Stimulated activated CD8-positive, alpha-beta memory T cell treated with anti-CD3 and anti-CD28 coated beads, Interleukin-7, amount 100 ng/mL, for 48 hours (primary cell): Measurements from ENCODE around the gene NBDY.
"Not testable (repeated sequence)": the region's sequence is repeated elsewhere in the genome, so short reads cannot be mapped to it uniquely, and the experiment has no call there.

Experiments used
- DNase-seq, 2 donors: peaks; one replicate each; pipeline ENCODE4 v3.0.0-alpha.2; 2020; ENCODE audit warnings: low read depth in 1 of 2; ENCODE audit errors: extremely low read depth in 1 of 2

Gene NBDY

DNA sequence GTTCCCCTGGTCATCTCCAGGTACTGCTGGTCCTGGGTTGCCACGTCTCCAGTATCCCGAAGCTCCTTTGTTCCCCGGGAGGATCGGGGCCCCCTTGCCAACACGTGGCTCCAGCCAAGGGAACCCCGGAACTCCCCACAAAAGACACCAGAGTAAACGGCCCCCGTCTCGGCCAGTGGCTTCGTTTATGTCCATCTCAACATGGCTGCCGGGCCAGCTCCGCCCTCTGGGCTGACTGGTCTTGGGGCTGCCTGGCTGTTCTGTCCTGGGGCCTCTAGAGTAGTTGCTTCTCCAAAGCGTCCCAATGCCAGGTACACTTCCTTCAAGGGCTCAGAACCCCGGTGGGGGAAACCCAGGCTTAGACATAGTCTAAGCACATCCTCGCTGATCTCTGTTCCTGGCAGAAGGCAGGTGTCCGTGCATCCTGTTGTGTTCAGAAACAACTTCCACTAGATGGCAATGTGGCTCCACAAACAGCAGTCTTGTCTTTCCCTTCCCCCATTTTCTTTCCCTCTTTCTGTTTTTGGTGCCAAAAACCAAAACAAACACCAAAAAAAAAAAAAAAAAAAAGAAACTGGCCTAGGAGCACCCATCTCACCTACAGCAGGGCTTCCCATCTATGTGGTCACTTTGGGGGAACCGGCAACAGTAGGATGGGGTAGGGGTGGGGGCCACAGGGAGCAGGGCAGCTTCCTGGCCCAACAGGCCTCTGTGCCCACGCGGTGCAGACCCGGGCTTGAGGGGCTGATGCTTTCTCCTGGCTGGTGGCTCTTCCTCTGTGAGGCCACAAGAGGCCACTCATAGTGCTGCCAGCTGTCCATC, 35.3 kb downstream of the NBDY start:
- no peak for DNase-seq

DNA sequence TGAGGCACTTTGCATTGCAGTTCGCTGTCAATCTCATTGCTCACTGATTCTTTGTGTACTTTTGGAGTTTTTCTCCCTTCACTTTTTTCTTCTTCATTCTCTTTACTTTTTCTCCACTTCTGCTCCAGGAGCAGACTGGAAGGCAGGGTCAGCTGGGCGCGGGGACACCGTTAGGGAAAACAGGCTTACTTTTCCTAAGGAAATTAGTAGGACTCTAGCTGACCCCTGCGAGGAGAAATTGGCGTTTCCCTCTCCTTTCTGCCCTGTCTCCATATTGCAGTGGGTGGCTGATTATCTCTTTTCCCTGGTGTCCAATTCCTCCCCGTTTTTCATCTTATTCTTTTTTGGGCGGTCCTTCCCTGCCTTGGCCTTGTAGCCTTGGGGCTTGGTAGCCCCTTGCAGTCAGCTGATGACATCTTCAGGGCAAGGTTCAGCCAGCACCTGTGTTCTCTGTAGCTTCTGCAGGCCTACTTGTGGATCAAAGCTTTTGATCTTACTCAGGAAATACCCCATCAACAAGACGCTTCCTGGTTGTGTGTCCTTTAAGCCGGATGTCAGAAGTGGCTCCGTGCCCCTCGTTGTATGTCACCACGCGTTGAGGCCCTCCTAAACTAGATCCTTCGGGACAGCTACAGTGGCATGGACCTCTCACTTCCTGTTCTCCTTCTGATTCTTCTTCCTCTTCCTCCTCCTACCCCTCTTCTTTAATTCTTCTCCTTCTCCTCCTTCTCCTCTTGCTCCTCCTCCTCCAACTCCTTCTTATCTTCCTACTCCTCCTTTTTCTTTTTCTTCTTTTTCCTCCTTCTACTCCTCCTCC, 36.1 kb downstream of the NBDY start:
- DNase-seq: no peak

DNA sequence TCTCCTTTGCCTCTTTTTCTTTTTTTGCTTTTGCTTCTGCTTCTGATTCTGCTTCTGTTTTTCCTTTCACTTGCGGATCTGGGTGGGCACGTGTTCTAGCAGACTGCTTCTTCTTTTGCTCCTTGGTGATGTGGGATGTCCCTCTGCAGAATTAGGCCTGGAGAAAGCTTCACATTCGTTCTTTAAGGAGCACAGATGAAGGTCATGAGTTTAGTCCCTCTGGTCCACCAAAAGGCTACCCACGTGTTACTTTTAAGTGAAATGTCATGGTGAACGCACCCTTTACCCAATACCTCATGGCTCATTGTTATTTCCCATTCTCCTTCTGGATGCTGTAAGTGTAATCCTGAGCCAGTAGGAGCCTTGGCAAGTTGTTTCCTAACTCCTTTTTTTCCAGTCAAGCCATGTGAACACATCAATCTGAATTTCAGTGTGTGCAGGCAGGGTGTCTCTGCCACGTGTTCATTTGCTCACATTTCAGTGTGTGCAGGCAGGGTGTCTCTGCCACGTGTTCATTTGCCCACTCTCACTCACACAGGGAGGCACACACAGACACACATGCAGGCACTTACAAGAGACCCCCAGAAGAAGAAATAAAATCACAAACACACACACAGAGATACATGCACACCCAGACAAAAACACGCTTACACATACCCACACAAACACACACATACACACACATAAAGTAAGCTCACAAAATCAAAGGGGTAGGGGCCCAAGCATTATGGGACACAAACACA, 36.9 kb downstream of the NBDY start:
- DNase-seq: no peak

DNA sequence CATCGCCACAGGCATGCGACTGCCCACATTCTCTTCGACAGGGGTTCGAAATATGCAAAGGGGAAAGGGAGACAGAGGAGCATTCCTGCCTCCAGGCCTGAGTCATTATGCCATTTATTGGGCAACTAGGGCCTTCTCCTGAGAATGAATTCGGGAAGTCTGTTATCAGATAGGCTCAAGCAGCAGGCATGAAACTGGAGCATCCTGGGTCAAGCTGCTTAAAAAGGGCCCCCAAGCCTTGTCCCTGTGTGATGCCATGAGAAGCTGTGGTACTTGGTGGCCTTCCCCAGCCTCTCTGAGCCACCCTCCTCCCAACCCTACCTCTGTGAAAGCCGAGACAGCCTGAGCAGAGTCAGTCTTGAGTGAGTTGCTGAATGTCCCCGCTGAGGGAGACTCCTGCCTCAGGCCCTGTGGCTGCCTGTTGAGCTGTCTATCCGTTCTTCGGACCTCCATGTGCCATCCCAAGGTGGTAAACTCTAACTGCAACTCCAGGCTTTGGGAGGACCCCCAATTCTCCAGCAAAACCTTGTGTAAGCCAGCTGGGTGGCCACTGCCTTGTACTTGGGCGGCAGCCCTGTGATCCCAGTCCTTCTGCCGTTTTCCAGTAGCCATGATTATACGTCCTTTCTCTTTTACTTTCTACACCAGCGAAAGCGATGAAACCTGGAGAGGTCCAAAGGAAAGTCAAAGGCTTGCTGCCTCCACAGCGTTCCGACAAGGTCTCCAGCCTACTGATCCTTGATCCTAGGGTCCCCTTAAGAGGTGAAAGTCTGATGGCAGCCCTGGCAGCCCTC, 37.7 kb downstream of the NBDY start:
- no peak for DNase-seq

DNA sequence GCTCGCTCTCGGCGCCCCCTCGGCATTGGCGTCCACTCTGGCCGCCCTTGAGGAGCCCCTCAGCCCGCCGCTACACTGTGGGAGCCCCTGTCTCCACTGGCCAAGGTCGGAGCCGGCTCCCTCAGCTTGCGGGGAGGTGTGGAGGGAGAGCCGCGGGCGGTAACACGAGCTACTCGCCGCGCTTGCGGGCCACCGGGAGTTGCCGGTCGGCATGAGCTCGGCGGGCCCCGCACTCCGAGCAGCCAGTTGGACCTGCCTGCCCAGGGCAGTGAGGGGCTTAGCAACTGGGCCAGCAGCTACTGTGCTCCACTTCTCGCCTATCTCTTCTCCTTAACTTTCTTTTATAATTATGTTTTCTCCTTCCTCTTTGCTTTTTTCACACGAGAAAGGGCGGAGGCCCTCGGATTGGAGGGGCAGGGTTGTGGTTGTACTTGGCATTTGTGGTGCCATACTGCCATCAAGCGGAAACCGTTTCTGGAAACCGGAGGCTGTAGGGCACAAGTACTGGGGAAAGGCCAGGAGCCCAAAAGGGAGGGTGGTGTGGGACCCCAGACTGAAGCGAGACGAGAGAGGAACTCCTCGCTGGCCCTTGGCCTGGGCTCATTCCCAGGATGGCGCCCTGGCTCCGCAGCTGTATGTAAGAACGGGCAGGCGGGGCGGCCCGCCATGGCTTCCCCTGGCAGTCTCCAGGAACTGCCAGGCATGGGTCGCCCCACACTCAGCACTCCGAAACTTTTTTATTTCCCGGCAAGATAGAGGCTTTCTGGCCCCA, 38.5 kb downstream of the NBDY start:
- DNase-seq: not testable (repeated sequence)

DNA sequence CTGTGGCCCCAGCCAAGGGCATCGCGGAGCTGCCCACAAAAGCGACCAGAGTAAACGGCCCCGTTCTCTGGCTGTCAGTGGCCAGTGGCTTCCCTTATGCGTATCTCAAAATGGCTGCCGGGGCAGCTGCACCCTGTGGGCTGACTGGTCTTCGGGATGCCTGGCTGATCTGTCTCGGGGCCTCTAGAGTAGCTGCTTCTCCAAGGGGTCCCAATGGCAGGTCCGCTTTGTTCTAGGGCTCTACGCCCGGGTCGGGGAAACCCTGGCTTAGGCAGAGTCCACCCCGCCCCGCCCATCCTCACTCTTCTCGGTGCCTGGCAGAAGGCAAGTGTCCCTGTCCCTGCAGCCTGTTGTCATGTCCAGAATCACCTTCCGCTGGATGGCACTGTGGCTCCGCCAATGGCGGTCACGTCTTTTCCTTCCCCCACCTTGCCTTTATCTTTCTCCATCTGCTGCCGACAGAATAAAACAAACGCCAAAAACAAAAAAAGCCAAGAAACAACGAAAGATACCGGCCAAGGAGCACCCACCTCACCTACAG, 39.1 kb downstream of the NBDY start:
- not testable (repeated sequence) for DNase-seq

DNA sequence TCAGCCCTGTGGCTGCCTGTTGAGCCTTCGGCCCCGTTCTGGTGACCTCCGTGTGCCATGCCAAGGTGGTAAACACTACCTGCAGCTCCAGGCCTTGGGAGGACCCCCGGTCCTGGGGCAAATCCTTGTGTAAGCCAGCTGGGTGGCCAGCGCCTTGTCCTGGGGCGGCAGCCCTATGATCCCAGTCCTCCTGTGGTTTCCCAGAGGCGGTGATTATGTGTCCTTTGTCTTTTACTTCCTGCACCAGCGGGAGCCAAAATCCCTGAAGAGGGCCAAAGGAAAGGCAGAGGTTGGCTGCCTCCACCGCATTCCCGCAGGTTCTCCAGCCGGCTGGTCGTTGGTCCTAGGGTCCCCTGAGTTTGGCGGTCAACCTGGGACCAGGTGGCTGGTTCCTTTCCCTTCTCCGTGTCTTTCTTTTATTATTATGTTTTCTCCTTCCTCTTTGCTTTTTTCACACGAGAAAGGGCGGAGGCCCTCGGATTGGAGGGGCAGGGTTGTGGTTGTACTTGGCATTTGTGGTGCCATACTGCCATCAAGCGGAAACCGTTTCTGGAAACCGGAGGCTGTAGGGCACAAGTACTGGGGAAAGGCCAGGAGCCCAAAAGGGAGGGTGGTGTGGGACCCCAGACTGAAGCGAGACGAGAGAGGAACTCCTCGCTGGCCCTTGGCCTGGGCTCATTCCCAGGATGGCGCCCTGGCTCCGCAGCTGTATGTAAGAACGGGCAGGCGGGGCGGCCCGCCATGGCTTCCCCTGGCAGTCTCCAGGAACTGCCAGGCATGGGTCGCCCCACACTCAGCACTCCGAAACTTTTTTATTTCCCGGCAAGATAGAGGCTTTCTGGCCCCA, 43.9 kb downstream of the NBDY start:
- not testable (repeated sequence) for DNase-seq

DNA sequence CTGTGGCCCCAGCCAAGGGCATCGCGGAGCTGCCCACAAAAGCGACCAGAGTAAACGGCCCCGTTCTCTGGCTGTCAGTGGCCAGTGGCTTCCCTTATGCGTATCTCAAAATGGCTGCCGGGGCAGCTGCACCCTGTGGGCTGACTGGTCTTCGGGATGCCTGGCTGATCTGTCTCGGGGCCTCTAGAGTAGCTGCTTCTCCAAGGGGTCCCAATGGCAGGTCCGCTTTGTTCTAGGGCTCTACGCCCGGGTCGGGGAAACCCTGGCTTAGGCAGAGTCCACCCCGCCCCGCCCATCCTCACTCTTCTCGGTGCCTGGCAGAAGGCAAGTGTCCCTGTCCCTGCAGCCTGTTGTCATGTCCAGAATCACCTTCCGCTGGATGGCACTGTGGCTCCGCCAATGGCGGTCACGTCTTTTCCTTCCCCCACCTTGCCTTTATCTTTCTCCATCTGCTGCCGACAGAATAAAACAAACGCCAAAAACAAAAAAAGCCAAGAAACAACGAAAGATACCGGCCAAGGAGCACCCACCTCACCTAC, 44.5 kb downstream of the NBDY start:
- not testable (repeated sequence) for DNase-seq

DNA sequence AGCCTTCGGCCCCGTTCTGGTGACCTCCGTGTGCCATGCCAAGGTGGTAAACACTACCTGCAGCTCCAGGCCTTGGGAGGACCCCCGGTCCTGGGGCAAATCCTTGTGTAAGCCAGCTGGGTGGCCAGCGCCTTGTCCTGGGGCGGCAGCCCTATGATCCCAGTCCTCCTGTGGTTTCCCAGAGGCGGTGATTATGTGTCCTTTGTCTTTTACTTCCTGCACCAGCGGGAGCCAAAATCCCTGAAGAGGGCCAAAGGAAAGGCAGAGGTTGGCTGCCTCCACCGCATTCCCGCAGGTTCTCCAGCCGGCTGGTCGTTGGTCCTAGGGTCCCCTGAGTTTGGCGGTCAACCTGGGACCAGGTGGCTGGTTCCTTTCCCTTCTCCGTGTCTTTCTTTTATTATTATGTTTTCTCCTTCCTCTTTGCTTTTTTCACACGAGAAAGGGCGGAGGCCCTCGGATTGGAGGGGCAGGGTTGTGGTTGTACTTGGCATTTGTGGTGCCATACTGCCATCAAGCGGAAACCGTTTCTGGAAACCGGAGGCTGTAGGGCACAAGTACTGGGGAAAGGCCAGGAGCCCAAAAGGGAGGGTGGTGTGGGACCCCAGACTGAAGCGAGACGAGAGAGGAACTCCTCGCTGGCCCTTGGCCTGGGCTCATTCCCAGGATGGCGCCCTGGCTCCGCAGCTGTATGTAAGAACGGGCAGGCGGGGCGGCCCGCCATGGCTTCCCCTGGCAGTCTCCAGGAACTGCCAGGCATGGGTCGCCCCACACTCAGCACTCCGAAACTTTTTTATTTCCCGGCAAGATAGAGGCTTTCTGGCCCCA, 49.3 kb downstream of the NBDY start:
- not testable (repeated sequence) for DNase-seq

DNA sequence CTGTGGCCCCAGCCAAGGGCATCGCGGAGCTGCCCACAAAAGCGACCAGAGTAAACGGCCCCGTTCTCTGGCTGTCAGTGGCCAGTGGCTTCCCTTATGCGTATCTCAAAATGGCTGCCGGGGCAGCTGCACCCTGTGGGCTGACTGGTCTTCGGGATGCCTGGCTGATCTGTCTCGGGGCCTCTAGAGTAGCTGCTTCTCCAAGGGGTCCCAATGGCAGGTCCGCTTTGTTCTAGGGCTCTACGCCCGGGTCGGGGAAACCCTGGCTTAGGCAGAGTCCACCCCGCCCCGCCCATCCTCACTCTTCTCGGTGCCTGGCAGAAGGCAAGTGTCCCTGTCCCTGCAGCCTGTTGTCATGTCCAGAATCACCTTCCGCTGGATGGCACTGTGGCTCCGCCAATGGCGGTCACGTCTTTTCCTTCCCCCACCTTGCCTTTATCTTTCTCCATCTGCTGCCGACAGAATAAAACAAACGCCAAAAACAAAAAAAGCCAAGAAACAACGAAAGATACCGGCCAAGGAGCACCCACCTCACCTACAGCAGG, 50.0 kb downstream of the NBDY start:
- DNase-seq: not testable (repeated sequence)

DNA sequence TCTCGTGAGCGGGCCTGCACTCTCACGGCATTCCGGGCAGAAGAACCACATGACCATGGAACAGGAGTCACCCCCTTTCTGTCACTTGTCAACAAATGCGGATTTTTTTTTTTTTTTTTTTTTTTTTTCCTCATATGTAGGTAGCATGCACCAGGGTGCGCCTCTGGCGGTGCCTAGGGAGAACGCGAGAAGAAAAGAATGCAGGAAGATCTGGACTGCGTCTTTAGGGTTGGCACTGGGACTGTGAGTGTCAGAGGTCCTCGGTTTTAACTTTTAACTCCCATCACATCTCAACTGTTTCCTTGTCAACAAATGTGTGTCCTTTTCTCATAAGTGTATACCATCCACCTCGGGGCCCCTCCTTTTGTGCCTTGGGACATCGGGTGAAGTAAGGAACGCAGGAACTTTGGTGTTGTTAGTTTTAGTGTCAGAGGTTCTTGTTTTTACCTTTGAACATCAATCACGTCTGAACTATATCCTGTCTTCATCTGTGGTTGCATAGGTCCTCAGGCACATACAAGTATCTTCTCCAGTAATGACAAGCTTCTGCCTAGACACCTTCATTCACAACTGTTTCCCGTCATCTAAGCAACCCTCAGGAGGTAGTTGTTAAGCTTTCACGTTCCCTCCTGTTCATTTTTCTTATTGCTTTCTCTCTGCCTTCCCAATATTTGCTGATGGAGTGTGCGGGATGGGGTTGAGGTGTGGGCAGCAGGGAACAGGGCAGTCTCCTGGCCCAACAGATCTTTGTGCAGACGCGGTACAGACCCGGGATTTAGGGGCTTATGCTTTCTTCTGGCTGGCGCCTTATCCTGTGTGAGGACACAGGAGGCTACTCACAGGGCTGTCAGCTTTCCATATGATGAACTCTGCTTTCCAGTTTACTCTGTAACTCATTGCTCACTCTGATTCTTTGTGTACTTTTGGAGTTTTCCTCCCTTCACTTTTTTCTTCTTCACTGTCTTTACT, 51.9 kb downstream of the NBDY start:
- DNase-seq: not testable (repeated sequence)

DNA sequence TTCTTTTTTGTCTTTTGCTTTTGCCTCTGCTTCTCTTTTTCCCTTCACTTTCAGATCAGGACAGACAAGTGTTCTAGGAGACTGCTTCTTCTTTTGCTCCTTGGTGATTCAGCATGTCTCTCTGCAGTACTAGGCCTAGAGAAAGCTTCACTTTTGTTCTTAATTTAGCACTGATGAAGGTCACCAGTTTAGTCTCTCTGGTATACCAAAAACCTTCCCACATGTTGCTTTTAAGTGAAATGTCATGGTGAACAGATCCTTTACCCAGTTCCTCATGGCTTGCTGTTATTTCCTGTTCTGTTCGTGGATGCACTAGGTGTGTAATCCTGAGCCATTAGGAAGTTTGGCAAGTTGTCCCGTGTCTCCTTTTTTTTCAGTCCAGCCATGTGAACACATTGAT, 53.3 kb downstream of the NBDY start:
- DNase-seq: no peak

DNA sequence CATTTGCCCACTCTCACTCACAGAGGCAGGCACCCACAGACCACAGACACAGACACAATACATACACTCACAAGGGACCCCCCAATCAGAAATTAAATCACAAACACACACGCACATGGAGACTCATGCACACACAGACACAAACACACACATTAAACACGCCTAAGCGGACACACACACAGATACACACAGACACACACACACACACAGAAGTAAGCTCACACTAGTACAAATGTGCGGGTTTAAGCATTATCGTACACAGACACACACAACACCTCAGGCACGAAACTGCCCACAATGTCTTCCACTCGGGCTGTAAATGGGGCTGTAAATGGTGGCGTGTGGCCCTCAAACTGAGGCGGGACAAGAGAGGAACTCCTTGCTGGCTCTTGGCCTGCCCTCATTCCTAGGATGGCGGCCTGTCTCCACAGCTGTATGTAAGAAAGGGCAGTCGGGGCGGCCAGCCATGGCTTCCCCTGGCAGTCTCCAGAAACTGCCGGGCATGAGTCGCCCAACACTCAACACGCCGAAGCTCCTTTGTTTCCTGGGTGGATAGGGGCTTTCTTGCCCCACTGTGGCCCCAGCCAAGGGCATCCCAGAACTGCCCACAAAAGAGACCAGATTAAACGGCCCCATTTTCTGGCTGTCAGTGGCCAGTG, 53.9 kb downstream of the NBDY start:
- no peak for DNase-seq

DNA sequence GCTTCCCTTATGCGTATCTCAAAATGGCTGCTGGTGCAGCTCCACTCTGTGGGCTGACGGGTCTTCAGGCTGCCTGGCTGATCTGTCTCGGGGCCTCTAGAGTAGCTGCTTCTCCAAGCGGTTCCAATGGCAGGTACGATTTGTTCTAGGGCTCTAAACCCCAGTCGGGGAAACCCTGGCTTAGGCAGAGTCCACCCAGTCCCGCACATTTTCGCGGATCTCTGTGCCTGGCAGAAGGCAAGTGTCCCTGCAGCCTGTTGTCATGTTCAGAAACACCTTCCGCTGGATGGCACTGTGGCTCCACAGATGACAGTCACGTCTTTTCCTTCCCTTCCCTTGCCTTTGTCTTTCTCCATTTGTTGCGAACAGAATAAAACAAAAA, 54.4 kb downstream of the NBDY start:
- no peak for DNase-seq

DNA sequence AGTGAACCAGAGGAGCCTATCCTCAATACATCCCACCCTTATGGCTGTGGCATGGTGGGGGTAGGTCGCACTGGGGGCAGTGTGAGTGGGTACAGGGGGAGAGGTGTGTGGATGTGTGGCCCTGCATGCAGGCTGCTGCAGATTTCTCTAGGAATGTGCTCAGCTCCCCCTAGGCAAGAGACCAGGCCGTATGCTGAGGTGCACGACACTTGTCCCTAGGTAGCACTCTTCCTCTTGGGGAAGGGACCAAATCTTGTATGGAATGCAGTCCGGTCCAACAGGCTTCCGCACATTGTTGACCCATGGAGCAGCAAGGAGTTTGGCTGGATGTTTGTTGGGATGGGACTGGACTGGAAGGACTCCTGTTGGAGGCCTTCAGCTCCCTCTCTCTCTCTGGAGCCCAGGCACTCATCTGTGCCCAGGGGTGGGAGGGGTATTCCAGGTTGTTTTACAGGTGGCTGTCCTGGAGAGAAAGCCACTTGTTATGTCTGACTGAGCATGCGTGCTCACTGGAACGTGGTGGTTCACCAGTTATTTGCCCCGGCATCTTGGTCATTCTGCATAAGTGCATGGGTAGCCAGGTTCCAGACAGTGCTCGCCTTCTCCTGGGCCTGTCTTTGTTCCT, 55.1 kb downstream of the NBDY start:
- no peak for DNase-seq
